ENCODE results near the gene GLP1R. TPM values are rescaled to one million over a fixed set of nuclear protein-coding genes. Genes with fewer than 3 reads are reported as not detected.

Gene GLP1R
- total and polyA plus RNA-seq, 2 of the 4 experiments (the other 2 are of a cell fraction): not detected

DNA sequence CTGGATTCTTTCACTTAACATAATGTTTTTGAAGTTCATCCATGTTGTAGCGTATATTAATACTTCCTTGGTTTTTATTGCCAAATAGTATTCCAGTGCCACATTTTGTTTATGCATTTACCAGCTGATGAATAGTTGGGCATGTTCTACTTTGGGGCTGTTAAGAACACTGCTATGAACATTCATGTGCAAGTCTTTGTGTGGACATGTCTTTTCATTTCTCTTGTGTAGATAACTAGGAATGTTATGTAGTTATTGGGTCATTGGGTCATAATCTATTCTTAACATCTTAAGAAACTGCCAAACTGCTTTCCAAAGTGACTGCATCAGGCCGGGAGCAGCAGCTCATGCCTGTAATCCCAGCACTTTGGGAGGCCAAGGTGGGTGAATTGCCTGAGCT is 43.8 kb upstream of the GLP1R start:
- Histone ChIP-seq H2AFZ (replicated peaks; ENCODE audit: low read length, poor library complexity) (no peak overlapping the region), H3K9me3 (ENCODE audit: control insufficient read depth, insufficient read depth, low read length) (no peaks in the 10 kb centered on the region), H3K4me3 (ENCODE audit: insufficient read depth, low read depth, low read length) (no peak overlapping the region), H3K9me1 (ENCODE audit: insufficient read depth, low read length) (no peaks in the 10 kb centered on the region), H2BK20ac (ENCODE audit: low read depth, low read length) (no peak overlapping the region), H3K18ac (ENCODE audit: low read depth, low read length) (no peak overlapping the region), H2AK5ac (ENCODE audit: low read depth, low read length) (no peak overlapping the region), H3K4ac (ENCODE audit: low read depth, low read length) (no peak overlapping the region), H3K23ac (ENCODE audit: low read depth, low read length) (no peak overlapping the region), H4K5ac (ENCODE audit: low read depth, low read length) (no peak overlapping the region), H2AK9ac (replicated peaks; ENCODE audit: low read depth, low read length, poor library complexity) (no peak overlapping the region), H4K8ac (ENCODE audit: low read depth in 2 of 2, low read length in 2 of 2) (no peak overlapping the region), H3K4me1 (ENCODE audit: control insufficient read depth, insufficient read depth, low read length) (no peaks in the 10 kb centered on the region), H3K36me3 (ENCODE audit: control insufficient read depth, insufficient read depth, low read length) (no peaks in the 10 kb centered on the region), H2BK5ac (ENCODE audit: low read depth, low read length, poor library complexity, severe bottlenecking) (no peak overlapping the region), H3K27ac (ENCODE audit: insufficient read depth, low read length) (no peak overlapping the region), H3K4me2 (ENCODE audit: low read depth, low read length) (no peak overlapping the region), H2BK15ac (ENCODE audit: low read depth, low read length) (no peak overlapping the region), H3K27me3 (ENCODE audit: control insufficient read depth, insufficient read depth, low read length) (no peaks in the 10 kb centered on the region), H3K9ac (ENCODE audit: low read depth, low read length) (no peak overlapping the region), H4K20me1 (ENCODE audit: insufficient read depth, low read length) (no peaks in the 10 kb centered on the region), H3K56ac (ENCODE audit: extremely low read depth, insufficient read depth, low read length) (no peak overlapping the region), H3K14ac (replicated peaks; ENCODE audit: low read depth, low read length) (no peak overlapping the region), H3K79me1 (ENCODE audit: low read depth in 1 of 2, low read length in 2 of 2) (no peaks in the 10 kb centered on the region), H2BK120ac (ENCODE audit: low read depth, low read length) (no peak overlapping the region), H4K91ac (ENCODE audit: insufficient read depth, low read depth, low read length) (no peak overlapping the region)
- no peak for TF ChIP-seq FOS (IDR thresholded peaks at IDR 0.05; ENCODE audit: low read depth, low read length)
- no peak for TF ChIP-seq ELK1 (IDR thresholded peaks at IDR 0.05; ENCODE audit: borderline replicate concordance, low read depth, low read length)
- no peak for TF ChIP-seq MAFK (IDR thresholded peaks at IDR 0.05; ENCODE audit: low read depth, low read length)
- TF ChIP-seq, protein P1, sequence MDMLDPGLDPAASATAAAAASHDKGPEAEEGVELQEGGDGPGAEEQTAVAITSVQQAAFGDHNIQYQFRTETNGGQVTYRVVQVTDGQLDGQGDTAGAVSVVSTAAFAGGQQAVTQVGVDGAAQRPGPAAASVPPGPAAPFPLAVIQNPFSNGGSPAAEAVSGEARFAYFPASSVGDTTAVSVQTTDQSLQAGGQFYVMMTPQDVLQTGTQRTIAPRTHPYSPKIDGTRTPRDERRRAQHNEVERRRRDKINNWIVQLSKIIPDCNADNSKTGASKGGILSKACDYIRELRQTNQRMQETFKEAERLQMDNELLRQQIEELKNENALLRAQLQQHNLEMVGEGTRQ (IDR thresholded peaks at IDR 0.05; ENCODE audit: low read depth, low read length): no peak
- TF ChIP-seq BHLHE40 (IDR thresholded peaks at IDR 0.05; ENCODE audit: low read depth, low read length): no peak
- TF ChIP-seq CHD1 (IDR thresholded peaks at IDR 0.05; ENCODE audit: low read depth, low read length): no peak
- TF ChIP-seq SMC3 (IDR thresholded peaks at IDR 0.05; ENCODE audit: low read depth, low read length): no peak
- TF ChIP-seq RFX5 (IDR thresholded peaks at IDR 0.05; ENCODE audit: low read depth, low read length): no peak
- no peak for TF ChIP-seq POLR2A (IDR thresholded peaks at IDR 0.05; ENCODE audit: low read depth, low read length)
- no peak for TF ChIP-seq MAZ (IDR thresholded peaks at IDR 0.05; ENCODE audit: borderline replicate concordance, low read depth, low read length)
- TF ChIP-seq MXI1 (IDR thresholded peaks at IDR 0.05; ENCODE audit: borderline replicate concordance, low read depth, low read length): no peak
- TF ChIP-seq NFE2L2 (IDR thresholded peaks at IDR 0.05; ENCODE audit: low read depth, low read length): no peak
- TF ChIP-seq RAD21 (IDR thresholded peaks at IDR 0.05; ENCODE audit: low read length): no peak
- no peak for TF ChIP-seq RCOR1 (IDR thresholded peaks at IDR 0.05; ENCODE audit: insufficient replicate concordance, low read length)
- no peak for TF ChIP-seq CEBPB (IDR thresholded peaks at IDR 0.05; ENCODE audit: low read depth, low read length)
- TF ChIP-seq CTCF (conservative IDR thresholded peaks at IDR 0.05; ENCODE audit: low read depth, low read length): no peak
- ChIA-PET CTCF (no interaction called here), POLR2A (ENCODE audit: unreplicated experiment) (no interaction called here)
- dilution Hi-C loops (cut with HindIII; ENCODE audit: low sequenced_read_pairs, unreplicated experiment): no loop called here
- no CpG with 5 or more reads among the region's 2 CpGs for WGBS, 2 experiments (ENCODE audit: extremely low coverage in 2 of 2, insufficient read length in 1 of 2)
- no TSS peak for BruUV-seq (replicated peaks)
- ATAC-seq (ENCODE audit: low read depth): no peak
- intact Hi-C loops (cut with micrococcal nuclease): no loop called here
- DNase-seq: no peak
- in situ Hi-C loops (cut with MboI; ENCODE audit: low sequenced_read_pairs): no loop called here
